Endothelial cell of umbilical vein (primary cell): Measurements from ENCODE around the gene TOMM40.

Experiments used
- EZH2 ChIP-seq: IDR thresholded peaks from 2 replicates; pipeline ENCODE4 v1.6.1; 2012; ENCODE audit warnings: borderline replicate concordance, low read depth, mild to moderate bottlenecking, moderate library complexity, low read length, inconsistent platforms; ENCODE audit not compliant: severe bottlenecking
- GATA2 ChIP-seq: IDR thresholded peaks from 2 replicates; pipeline ENCODE4 v1.7.0; 2011; ENCODE audit warnings: low read depth, mild to moderate bottlenecking, moderate library complexity, mixed read lengths, low read length; ENCODE audit not compliant: insufficient read length, insufficient read depth
- POLR2A ChIP-seq: IDR thresholded peaks from 2 replicates; pipeline ENCODE4 v1.6.1; 2012; ENCODE audit warnings: low read depth, mild to moderate bottlenecking, control low read depth, low read length
- POLR2AphosphoS5 ChIP-seq: IDR thresholded peaks from 2 replicates; pipeline ENCODE4 v1.6.1; 2012; ENCODE audit warnings: low read depth, mild to moderate bottlenecking, control low read depth, low read length, moderate library complexity; ENCODE audit not compliant: insufficient read depth
- TF ChIP-seq, protein P1 (sequence below), 2 donors: IDR thresholded peaks; 1 replicate in 1 of 2; 2 replicates in 1 of 2; pipeline ENCODE4 v1.5.1; 2011; ENCODE audit warnings: low read length in 2 of 2, mild to moderate bottlenecking in 2 of 2, moderate library complexity in 2 of 2, control low read depth in 1 of 2, inconsistent platforms in 1 of 2, low read depth in 1 of 2; ENCODE audit not compliant: insufficient read depth in 1 of 2; ENCODE audit errors: extremely low read depth in 1 of 2

DNA sequence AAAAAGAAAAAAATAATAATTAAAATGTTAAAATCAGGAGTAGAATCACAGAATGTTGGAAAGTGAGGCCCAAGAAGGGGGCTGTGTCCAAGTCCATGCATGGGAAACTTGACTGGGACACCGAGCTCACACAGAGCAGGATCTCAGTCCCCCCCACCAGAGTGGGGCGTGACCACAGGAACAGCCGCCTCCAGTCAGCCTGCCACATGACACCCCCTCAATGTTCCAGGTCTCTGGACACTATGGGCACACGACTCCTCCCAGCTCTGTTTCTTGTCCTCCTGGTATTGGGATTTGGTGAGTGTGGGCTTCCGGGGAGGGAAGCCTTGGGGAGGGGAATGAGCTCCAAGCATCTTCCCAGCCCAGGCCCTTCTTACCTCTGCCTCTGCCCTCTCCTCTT, 57.2 kb downstream of the TOMM40 start:
- TF ChIP-seq GATA2: no peak
- TF ChIP-seq POLR2AphosphoS5: no peak
- TF ChIP-seq, protein P1, sequence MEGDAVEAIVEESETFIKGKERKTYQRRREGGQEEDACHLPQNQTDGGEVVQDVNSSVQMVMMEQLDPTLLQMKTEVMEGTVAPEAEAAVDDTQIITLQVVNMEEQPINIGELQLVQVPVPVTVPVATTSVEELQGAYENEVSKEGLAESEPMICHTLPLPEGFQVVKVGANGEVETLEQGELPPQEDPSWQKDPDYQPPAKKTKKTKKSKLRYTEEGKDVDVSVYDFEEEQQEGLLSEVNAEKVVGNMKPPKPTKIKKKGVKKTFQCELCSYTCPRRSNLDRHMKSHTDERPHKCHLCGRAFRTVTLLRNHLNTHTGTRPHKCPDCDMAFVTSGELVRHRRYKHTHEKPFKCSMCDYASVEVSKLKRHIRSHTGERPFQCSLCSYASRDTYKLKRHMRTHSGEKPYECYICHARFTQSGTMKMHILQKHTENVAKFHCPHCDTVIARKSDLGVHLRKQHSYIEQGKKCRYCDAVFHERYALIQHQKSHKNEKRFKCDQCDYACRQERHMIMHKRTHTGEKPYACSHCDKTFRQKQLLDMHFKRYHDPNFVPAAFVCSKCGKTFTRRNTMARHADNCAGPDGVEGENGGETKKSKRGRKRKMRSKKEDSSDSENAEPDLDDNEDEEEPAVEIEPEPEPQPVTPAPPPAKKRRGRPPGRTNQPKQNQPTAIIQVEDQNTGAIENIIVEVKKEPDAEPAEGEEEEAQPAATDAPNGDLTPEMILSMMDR (IDR thresholded peaks at IDR 0.05; ENCODE audit: extremely low read depth in 1 of 2, insufficient read depth in 1 of 2, low read depth in 1 of 2, low read length in 2 of 2): no peak
- no peak for TF ChIP-seq POLR2A
- TF ChIP-seq EZH2: no peak
